ENCODE results near the gene TMUB1. TPM values are rescaled to one million over a fixed set of nuclear protein-coding genes. Genes with fewer than 3 reads are reported as not detected.

TMUB1 gene
- 100 to 1,000 TPM in 1 of 4 donors, 10 to 100 TPM in 3; 66.4 to 144 (median 77.2) TPM for polyA plus RNA-seq
- long read RNA-seq, donor 1, transcript TMUB1-201 (3 exons, 1,353 nt) = major isoform, 43 of 79 reads
- long read RNA-seq, donor 1, transcript TMUB1-203 (2 exons, 1,549 nt) = minor isoform, 24 of 79 reads
- long read RNA-seq, donor 1, partial matches to known transcripts = 10 of 79 reads
- long read RNA-seq, donor 1, other reads (novel, unspliced or antisense) = 0 of 79 reads
- long read RNA-seq, donor 2, transcript TMUB1-201 (3 exons, 1,353 nt) = major isoform, 9 of 12 reads
- long read RNA-seq, donor 2, partial matches to known transcripts = 0 of 12 reads
- long read RNA-seq, donor 2, other reads (novel, unspliced or antisense) = 0 of 12 reads
- long read RNA-seq, donor 3, transcript TMUB1-201 (3 exons, 1,353 nt) = major isoform, 14 of 24 reads
- long read RNA-seq, donor 3, transcript TMUB1-203 (2 exons, 1,549 nt) = minor isoform, 10 of 24 reads
- long read RNA-seq, donor 3, partial matches to known transcripts = 0 of 24 reads
- long read RNA-seq, donor 3, other reads (novel, unspliced or antisense) = 0 of 24 reads
- long read RNA-seq, donor 4 = 0 reads
- long read RNA-seq, donor 5, transcript TMUB1-201 (3 exons, 1,353 nt) = major isoform, 6 of 12 reads
- long read RNA-seq, donor 5, transcript TMUB1-203 (2 exons, 1,549 nt) = major isoform, 6 of 12 reads
- long read RNA-seq, donor 5, partial matches to known transcripts = 0 of 12 reads
- long read RNA-seq, donor 5, other reads (novel, unspliced or antisense) = 0 of 12 reads
- long read RNA-seq, donor 6, transcript TMUB1-201 (3 exons, 1,353 nt) = major isoform, 14 of 28 reads
- long read RNA-seq, donor 6, transcript TMUB1-203 (2 exons, 1,549 nt) = major isoform, 14 of 28 reads
- long read RNA-seq, donor 6, partial matches to known transcripts = 0 of 28 reads
- long read RNA-seq, donor 6, other reads (novel, unspliced or antisense) = 0 of 28 reads
- long read RNA-seq, donor 7, transcript TMUB1-203 (2 exons, 1,549 nt) = minor isoform, 10 of 30 reads
- long read RNA-seq, donor 7, transcript TMUB1-201 (3 exons, 1,353 nt) = major isoform, 19 of 30 reads
- long read RNA-seq, donor 7, partial matches to known transcripts = 0 of 30 reads
- long read RNA-seq, donor 7, other reads (novel, unspliced or antisense) = 0 of 30 reads
- long read RNA-seq, donor 8, partial matches to known transcripts = 0 of 1 reads
- long read RNA-seq, donor 8, other reads (novel, unspliced or antisense) = 0 of 1 reads
- long read RNA-seq, donor 9, transcript TMUB1-203 (2 exons, 1,549 nt) = major isoform, 6 of 9 reads
- long read RNA-seq, donor 9, partial matches to known transcripts = 0 of 9 reads
- long read RNA-seq, donor 9, other reads (novel, unspliced or antisense) = 0 of 9 reads
- long read RNA-seq, donor 10, transcript TMUB1-203 (2 exons, 1,549 nt) = minor isoform, 7 of 34 reads
- long read RNA-seq, donor 10, transcript TMUB1-201 (3 exons, 1,353 nt) = major isoform, 20 of 34 reads
- long read RNA-seq, donor 10, partial matches to known transcripts = 6 of 34 reads
- long read RNA-seq, donor 10, other reads (novel, unspliced or antisense) = 0 of 34 reads

DNA sequence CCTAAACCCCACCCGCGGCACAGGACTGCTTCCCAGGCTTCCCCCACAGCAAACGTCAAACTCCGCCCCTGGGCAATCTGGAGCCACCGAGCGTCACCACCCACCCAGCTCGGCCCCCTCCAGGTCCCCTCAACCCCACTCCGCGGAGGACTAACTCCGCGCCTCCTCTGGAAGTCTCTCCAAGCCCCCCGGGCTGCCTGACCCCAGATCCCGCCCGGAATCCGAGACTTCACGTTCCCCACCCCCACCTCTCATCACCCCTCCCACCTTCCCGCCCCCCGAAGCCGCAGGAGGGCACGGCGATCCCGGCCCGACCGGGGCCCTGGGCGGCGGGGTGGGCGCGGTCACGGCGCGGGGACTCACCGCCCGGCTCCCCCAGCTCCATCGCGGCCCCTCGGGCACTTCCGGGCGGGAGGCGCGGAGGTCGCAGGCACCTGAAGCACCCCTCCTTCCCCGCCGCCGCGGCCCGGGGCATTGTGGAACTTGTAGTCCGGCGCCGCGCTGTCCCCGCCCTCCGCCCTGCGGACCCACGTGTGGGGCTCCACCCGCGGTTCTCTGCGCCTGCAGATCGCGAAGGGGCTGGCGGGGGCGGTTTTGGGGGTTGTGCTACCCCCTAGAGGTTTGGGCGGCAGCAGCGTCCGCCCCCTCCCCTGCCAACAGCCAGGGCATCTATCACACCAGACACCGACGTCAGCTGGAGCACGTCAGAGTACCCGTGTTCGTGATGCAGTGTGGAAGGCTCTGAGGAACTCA is at the start of gene TMUB1:
Gene TMUB1, minus strand, starts transcription at position 423 of the 753 bp plus-strand sequence. CDS start 930 bp downstream, outside the sequence.
- 0 to 1% (median 1%) methylated on average over 51 to 69 of the region's 69 CpGs for WGBS, 3 donors
- DNase-seq = peak; percentile 78 to 90
- H3K4me1 ChIP-seq (ENCODE audit: control insufficient read depth in 3 of 3, insufficient read depth in 2 of 3, low read depth in 1 of 3, low read length in 2 of 3) = peaks cover 3 to 60% (median 15%) of the 10 kb centered on the region in 3 donors
- FAIRE-seq = no peak
- peak within 1 kb of the TSS; percentile 76 to 97 (median 89) for H3K27ac ChIP-seq (ENCODE audit: low read depth in 1 of 3, low read length in 2 of 3)
- H3K36me3 ChIP-seq (ENCODE audit: control insufficient read depth in 3 of 3, insufficient read depth in 2 of 3, low read depth in 1 of 3, low read length in 3 of 3) = peaks cover 0 to 21% (median 0%) of the 10 kb centered on the region in 3 donors
- H3K9me3 ChIP-seq (ENCODE audit: control insufficient read depth in 2 of 2, insufficient read depth in 1 of 2, low read depth in 1 of 2, low read length in 1 of 2) = no peaks in the 10 kb centered on the region
- H3K27me3 ChIP-seq (ENCODE audit: control insufficient read depth in 3 of 3, insufficient read depth in 3 of 3, low read length in 3 of 3) = no peaks in the 10 kb centered on the region
- H3K4me3 ChIP-seq (ENCODE audit: low read depth in 1 of 3, low read length in 3 of 3) = peak within 1 kb of the TSS; percentile 73 to 83 (median 75)

- H3K27me3 ChIP-seq (ENCODE audit: control insufficient read depth in 3 of 3, insufficient read depth in 3 of 3, low read length in 3 of 3) = no peaks in the 10 kb centered on the region
- peaks cover 0 to 17% of the 10 kb centered on the region in 2 donors for H3K9me3 ChIP-seq (ENCODE audit: control insufficient read depth in 2 of 2, insufficient read depth in 1 of 2, low read depth in 1 of 2, low read length in 1 of 2)
- 94 to 98% (median 95%) methylated on average over 20 to 21 of the region's 21 CpGs for WGBS, 3 donors
- FAIRE-seq = no peak
- H3K4me3 ChIP-seq (ENCODE audit: low read depth in 1 of 3, low read length in 3 of 3) = no peak overlapping the region
- H3K27ac ChIP-seq (ENCODE audit: low read depth in 1 of 3, low read length in 2 of 3) = no peak overlapping the region
- DNase-seq = no peak
- peaks cover 0 to 13% (median 0%) of the 10 kb centered on the region in 3 donors for H3K4me1 ChIP-seq (ENCODE audit: control insufficient read depth in 3 of 3, insufficient read depth in 2 of 3, low read depth in 1 of 3, low read length in 2 of 3)
- peaks cover 7 to 100% (median 9%) of the 10 kb centered on the region in 3 donors for H3K36me3 ChIP-seq (ENCODE audit: control insufficient read depth in 3 of 3, insufficient read depth in 2 of 3, low read depth in 1 of 3, low read length in 3 of 3)
Observed at GRCh38 chr7:151132461-151133205, 49.3 kb upstream of the TMUB1 start.

GRCh38 chr7:151131592-151132293 is 48.5 kb upstream of the TMUB1 start:
- Histone ChIP-seq H3K9me3 (ENCODE audit: control insufficient read depth in 2 of 2, insufficient read depth in 1 of 2, low read depth in 1 of 2, low read length in 1 of 2) (peaks cover 0 to 17% of the 10 kb centered on the region in 2 donors), H3K36me3 (ENCODE audit: control insufficient read depth in 3 of 3, insufficient read depth in 2 of 3, low read depth in 1 of 3, low read length in 3 of 3) (peaks cover 6 to 100% (median 9%) of the 10 kb centered on the region in 3 donors), H3K27ac (ENCODE audit: low read depth in 1 of 3, low read length in 2 of 3) (no peak overlapping the region), H3K4me3 (ENCODE audit: low read depth in 1 of 3, low read length in 3 of 3) (no peak overlapping the region), H3K4me1 (ENCODE audit: control insufficient read depth in 3 of 3, insufficient read depth in 2 of 3, low read depth in 1 of 3, low read length in 2 of 3) (peaks cover 0 to 14% (median 0%) of the 10 kb centered on the region in 3 donors), H3K27me3 (ENCODE audit: control insufficient read depth in 3 of 3, insufficient read depth in 3 of 3, low read length in 3 of 3) (no peaks in the 10 kb centered on the region)
- 77 to 94% (median 85%) methylated on average over 19 of the region's 19 CpGs for WGBS, 3 donors
- no peak for DNase-seq
- FAIRE-seq = no peak

DNA sequence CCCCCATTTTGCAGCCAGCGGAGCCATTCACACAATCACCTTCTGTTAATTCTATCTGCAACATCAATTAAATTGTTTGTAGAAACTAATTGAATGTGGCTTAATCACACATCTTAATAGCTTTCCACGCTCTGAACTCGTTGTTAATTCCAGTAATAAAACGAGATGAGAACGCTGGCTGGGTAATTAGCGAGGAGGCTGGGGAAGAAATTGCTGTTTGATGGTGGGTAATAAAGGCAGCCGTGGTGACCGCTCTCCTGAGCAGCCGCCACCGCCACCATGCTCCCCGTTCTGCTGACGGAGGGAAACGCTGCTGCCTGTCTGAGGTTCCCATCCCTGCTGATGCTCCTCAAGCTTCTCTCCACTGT is 47.9 kb upstream of the TMUB1 start:
- WGBS, 3 donors = 81 to 83% (median 81%) methylated on average over 13 of the region's 13 CpGs
- peaks cover 0 to 17% of the 10 kb centered on the region in 2 donors for H3K9me3 ChIP-seq (ENCODE audit: control insufficient read depth in 2 of 2, insufficient read depth in 1 of 2, low read depth in 1 of 2, low read length in 1 of 2)
- no peak for FAIRE-seq
- H3K4me1 ChIP-seq (ENCODE audit: control insufficient read depth in 3 of 3, insufficient read depth in 2 of 3, low read depth in 1 of 3, low read length in 2 of 3) = peaks cover 0 to 18% (median 0%) of the 10 kb centered on the region in 3 donors
- H3K36me3 ChIP-seq (ENCODE audit: control insufficient read depth in 3 of 3, insufficient read depth in 2 of 3, low read depth in 1 of 3, low read length in 3 of 3) = peaks cover 6 to 97% (median 9%) of the 10 kb centered on the region in 3 donors
- H3K27ac ChIP-seq (ENCODE audit: low read depth in 1 of 3, low read length in 2 of 3) = no peak overlapping the region
- H3K27me3 ChIP-seq (ENCODE audit: control insufficient read depth in 3 of 3, insufficient read depth in 3 of 3, low read length in 3 of 3) = no peaks in the 10 kb centered on the region
- DNase-seq = no peak
- no peak overlapping the region for H3K4me3 ChIP-seq (ENCODE audit: low read depth in 1 of 3, low read length in 3 of 3)

GRCh38 chr7:151130741-151131157 is 47.5 kb upstream of the TMUB1 start:
- Histone ChIP-seq H3K4me1 (ENCODE audit: control insufficient read depth in 3 of 3, insufficient read depth in 2 of 3, low read depth in 1 of 3, low read length in 2 of 3) (peaks cover 0 to 22% (median 0%) of the 10 kb centered on the region in 3 donors), H3K27me3 (ENCODE audit: control insufficient read depth in 3 of 3, insufficient read depth in 3 of 3, low read length in 3 of 3) (no peaks in the 10 kb centered on the region), H3K4me3 (ENCODE audit: low read depth in 1 of 3, low read length in 3 of 3) (no peak overlapping the region), H3K9me3 (ENCODE audit: control insufficient read depth in 2 of 2, insufficient read depth in 1 of 2, low read depth in 1 of 2, low read length in 1 of 2) (peaks cover 0 to 17% of the 10 kb centered on the region in 2 donors), H3K27ac (ENCODE audit: low read depth in 1 of 3, low read length in 2 of 3) (no peak overlapping the region), H3K36me3 (ENCODE audit: control insufficient read depth in 3 of 3, insufficient read depth in 2 of 3, low read depth in 1 of 3, low read length in 3 of 3) (peaks cover 6 to 92% (median 9%) of the 10 kb centered on the region in 3 donors)
- WGBS, 3 donors = 93 to 97% (median 94%) methylated on average over 17 of the region's 17 CpGs
- DNase-seq (no peak), FAIRE-seq (no peak)

GRCh38 chr7:151129960-151130591 is 46.8 kb upstream of the TMUB1 start:
- H3K36me3 ChIP-seq (ENCODE audit: control insufficient read depth in 3 of 3, insufficient read depth in 2 of 3, low read depth in 1 of 3, low read length in 3 of 3) = peaks cover 6 to 88% (median 9%) of the 10 kb centered on the region in 3 donors
- peaks cover 0 to 28% (median 0%) of the 10 kb centered on the region in 3 donors for H3K4me1 ChIP-seq (ENCODE audit: control insufficient read depth in 3 of 3, insufficient read depth in 2 of 3, low read depth in 1 of 3, low read length in 2 of 3)
- DNase-seq = no peak
- peak overlapping the region in 2 of 3 donors; percentile 20 to 59 for H3K27ac ChIP-seq (ENCODE audit: low read depth in 1 of 3, low read length in 2 of 3)
- peaks cover 0 to 17% of the 10 kb centered on the region in 2 donors for H3K9me3 ChIP-seq (ENCODE audit: control insufficient read depth in 2 of 2, insufficient read depth in 1 of 2, low read depth in 1 of 2, low read length in 1 of 2)
- H3K4me3 ChIP-seq (ENCODE audit: low read depth in 1 of 3, low read length in 3 of 3) = no peak overlapping the region
- no peak for FAIRE-seq
- WGBS, 3 donors = 85 to 88% (median 88%) methylated on average over 9 of the region's 9 CpGs
- no peaks in the 10 kb centered on the region for H3K27me3 ChIP-seq (ENCODE audit: control insufficient read depth in 3 of 3, insufficient read depth in 3 of 3, low read length in 3 of 3)
